Measurements from ENCODE around the gene VPS45.
"Not testable (repeated sequence)": the region's sequence is repeated elsewhere in the genome, so short reads cannot be mapped to it uniquely, and the experiment has no call there.

VPS45 gene

GRCh38 chr1:150182247-150182646 lies 114.7 kb downstream of the VPS45 start:
- H3K4me1 ChIP-seq: no peaks in the 10 kb centered on the region
- H3K36me3 ChIP-seq (ENCODE audit: control insufficient read depth, insufficient read depth, low read length): no peaks in the 10 kb centered on the region
- H3K4me2 ChIP-seq (ENCODE audit: low read length): no peak overlapping the region
- H3K79me2 ChIP-seq: no peaks in the 10 kb centered on the region
- H3K9me3 ChIP-seq (ENCODE audit: control insufficient read depth, low read length): no peaks in the 10 kb centered on the region
- no peak overlapping the region for H2AFZ ChIP-seq
- no peak overlapping the region for H3K27ac ChIP-seq
- TF ChIP-seq, protein P1, sequence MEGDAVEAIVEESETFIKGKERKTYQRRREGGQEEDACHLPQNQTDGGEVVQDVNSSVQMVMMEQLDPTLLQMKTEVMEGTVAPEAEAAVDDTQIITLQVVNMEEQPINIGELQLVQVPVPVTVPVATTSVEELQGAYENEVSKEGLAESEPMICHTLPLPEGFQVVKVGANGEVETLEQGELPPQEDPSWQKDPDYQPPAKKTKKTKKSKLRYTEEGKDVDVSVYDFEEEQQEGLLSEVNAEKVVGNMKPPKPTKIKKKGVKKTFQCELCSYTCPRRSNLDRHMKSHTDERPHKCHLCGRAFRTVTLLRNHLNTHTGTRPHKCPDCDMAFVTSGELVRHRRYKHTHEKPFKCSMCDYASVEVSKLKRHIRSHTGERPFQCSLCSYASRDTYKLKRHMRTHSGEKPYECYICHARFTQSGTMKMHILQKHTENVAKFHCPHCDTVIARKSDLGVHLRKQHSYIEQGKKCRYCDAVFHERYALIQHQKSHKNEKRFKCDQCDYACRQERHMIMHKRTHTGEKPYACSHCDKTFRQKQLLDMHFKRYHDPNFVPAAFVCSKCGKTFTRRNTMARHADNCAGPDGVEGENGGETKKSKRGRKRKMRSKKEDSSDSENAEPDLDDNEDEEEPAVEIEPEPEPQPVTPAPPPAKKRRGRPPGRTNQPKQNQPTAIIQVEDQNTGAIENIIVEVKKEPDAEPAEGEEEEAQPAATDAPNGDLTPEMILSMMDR (IDR thresholded peaks at IDR 0.05): no peak
- no peaks in the 10 kb centered on the region for H3K27me3 ChIP-seq (ENCODE audit: control insufficient read depth, insufficient read depth, low read length)
- no peak overlapping the region for H3K9ac ChIP-seq
- H3K4me3 ChIP-seq (ENCODE audit: low read depth, low read length): no peak overlapping the region

GRCh38 chr1:150183061-150183460 lies 115.5 kb downstream of the VPS45 start:
- Histone ChIP-seq H3K27ac (no peak overlapping the region), H3K36me3 (ENCODE audit: control insufficient read depth, insufficient read depth, low read length) (no peaks in the 10 kb centered on the region), H3K9ac (no peak overlapping the region), H3K4me3 (ENCODE audit: low read depth, low read length) (no peak overlapping the region), H3K79me2 (no peaks in the 10 kb centered on the region), H2AFZ (no peak overlapping the region), H3K4me2 (ENCODE audit: low read length) (no peak overlapping the region), H3K9me3 (ENCODE audit: control insufficient read depth, low read length) (no peaks in the 10 kb centered on the region), H3K27me3 (ENCODE audit: control insufficient read depth, insufficient read depth, low read length) (no peaks in the 10 kb centered on the region), H3K4me1 (no peaks in the 10 kb centered on the region)
- TF ChIP-seq, protein P1 (IDR thresholded peaks at IDR 0.05): no peak

DNA sequence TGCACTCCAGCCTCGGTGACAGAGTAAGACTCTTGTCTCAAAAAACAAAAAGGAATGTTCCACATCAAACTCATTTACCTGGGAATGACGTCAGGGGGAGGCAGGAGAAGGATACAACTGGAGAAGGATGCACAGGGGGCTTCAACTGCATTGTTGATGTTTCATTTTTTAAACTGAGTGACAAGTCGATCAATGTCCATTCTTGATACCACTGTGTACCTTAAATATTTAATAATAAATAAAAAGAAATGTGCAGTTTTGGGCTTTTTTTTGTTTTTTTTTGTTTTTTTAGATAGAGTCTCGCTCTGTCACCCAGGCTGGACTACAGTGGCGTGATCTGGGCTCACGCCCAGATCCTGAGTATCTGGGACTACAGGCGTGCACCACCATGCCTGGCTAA lies 117.9 kb downstream of the VPS45 start:
- no peak overlapping the region for H3K27ac ChIP-seq
- no peaks in the 10 kb centered on the region for H3K27me3 ChIP-seq (ENCODE audit: control insufficient read depth, insufficient read depth, low read length)
- no peak overlapping the region for H3K9ac ChIP-seq
- H3K4me1 ChIP-seq: no peaks in the 10 kb centered on the region
- no peaks in the 10 kb centered on the region for H3K79me2 ChIP-seq
- TF ChIP-seq, protein P1 (IDR thresholded peaks at IDR 0.05): no peak
- no peaks in the 10 kb centered on the region for H3K9me3 ChIP-seq (ENCODE audit: control insufficient read depth, low read length)
- no peak overlapping the region for H3K4me2 ChIP-seq (ENCODE audit: low read length)
- no peak overlapping the region for H2AFZ ChIP-seq
- no peak overlapping the region for H3K4me3 ChIP-seq (ENCODE audit: low read depth, low read length)
- no peaks in the 10 kb centered on the region for H3K36me3 ChIP-seq (ENCODE audit: control insufficient read depth, insufficient read depth, low read length)

GRCh38 chr1:150186438-150186788 lies 118.8 kb downstream of the VPS45 start:
- not testable (repeated sequence) for H2AFZ ChIP-seq; H3K4me1 ChIP-seq; H3K4me3 ChIP-seq (ENCODE audit: low read depth, low read length); H3K9ac ChIP-seq; H3K79me2 ChIP-seq; H3K27me3 ChIP-seq (ENCODE audit: control insufficient read depth, insufficient read depth, low read length); H3K4me2 ChIP-seq (ENCODE audit: low read length); H3K36me3 ChIP-seq (ENCODE audit: control insufficient read depth, insufficient read depth, low read length); H3K9me3 ChIP-seq (ENCODE audit: control insufficient read depth, low read length); H3K27ac ChIP-seq

DNA sequence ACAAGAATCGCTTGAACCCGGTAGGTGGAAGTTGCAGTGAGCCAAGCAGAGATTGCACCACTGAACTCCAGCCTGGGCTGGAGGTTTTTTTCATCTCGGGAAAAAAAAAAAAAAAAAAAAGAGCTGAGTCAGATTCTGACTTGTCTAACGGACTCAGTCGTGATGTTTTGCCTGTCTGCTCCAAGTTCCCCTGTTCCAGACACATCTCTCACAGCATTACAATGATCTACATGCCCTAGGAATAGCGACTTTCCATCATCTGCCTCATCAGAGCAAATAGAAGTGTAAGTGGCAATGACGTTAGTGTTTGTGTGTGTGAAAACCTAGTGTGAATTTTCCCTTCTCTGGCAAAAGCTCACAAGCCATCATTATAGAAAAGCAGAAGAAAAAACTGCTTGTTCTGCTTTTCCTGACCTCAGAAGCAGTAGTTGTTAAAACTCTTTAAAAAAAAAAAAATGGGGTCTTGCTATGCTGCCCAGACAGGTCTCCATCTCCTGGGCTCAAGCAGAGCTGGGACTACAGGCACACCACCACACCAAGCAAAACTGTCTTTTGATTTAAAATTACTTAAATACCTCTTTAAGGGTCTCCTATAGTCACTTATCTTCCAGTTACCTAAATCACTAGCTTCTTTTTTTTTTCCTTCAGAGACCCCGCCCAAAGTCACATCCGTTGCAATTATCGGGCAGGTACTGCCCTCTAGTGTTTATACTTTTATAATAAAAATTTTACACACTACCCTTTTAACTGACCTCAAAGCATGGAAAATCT lies 119.4 kb downstream of the VPS45 start:
- H3K27me3 ChIP-seq (ENCODE audit: control insufficient read depth, insufficient read depth, low read length): no peaks in the 10 kb centered on the region
- no peak overlapping the region for H3K27ac ChIP-seq
- H3K4me2 ChIP-seq (ENCODE audit: low read length): no peak overlapping the region
- H3K4me3 ChIP-seq (ENCODE audit: low read depth, low read length): no peak overlapping the region
- H2AFZ ChIP-seq: no peak overlapping the region
- H3K36me3 ChIP-seq (ENCODE audit: control insufficient read depth, insufficient read depth, low read length): no peaks in the 10 kb centered on the region
- H3K4me1 ChIP-seq: no peaks in the 10 kb centered on the region
- TF ChIP-seq, protein P1 (IDR thresholded peaks at IDR 0.05): peak; percentile 34
- H3K9ac ChIP-seq: no peak overlapping the region
- H3K79me2 ChIP-seq: no peaks in the 10 kb centered on the region
- no peaks in the 10 kb centered on the region for H3K9me3 ChIP-seq (ENCODE audit: control insufficient read depth, low read length)
